Measurements from ENCODE around the gene ATP5F1E. TPM values are rescaled to one million over a fixed set of nuclear protein-coding genes. Genes with fewer than 3 reads are reported as not detected.
"Not testable (repeated sequence)": the region's sequence is repeated elsewhere in the genome, so short reads cannot be mapped to it uniquely, and the experiment has no call there.

ATP5F1E gene
- total RNA-seq, 1 donor from 2014 or later = 80.0 TPM

- DNase-seq (ENCODE audit: low read depth in 2 of 2) = peak in 1 of 2 donors; percentile 60
These were observed 11.1 kb downstream of the ATP5F1E start for GRCh38 chr20:59020938-59021551.

- DNase-seq (ENCODE audit: low read depth in 2 of 2) = no peak
These were observed 12.9 kb downstream of the ATP5F1E start, which contains the start of gene TUBB1 for GRCh38 chr20:59019217-59019616. Gene TUBB1, plus strand, starts transcription at chr20:59019429. Its CDS starts 94 bp downstream, at chr20:59019523.

GRCh38 chr20:59018817-59019216, 13.3 kb downstream of the ATP5F1E start:
- DNase-seq (ENCODE audit: low read depth in 2 of 2) = no peak

GRCh38 chr20:59017493-59018231, 14.5 kb downstream of the ATP5F1E start:
- no peak for DNase-seq (ENCODE audit: low read depth in 2 of 2)

- peak in 1 of 2 donors; percentile 33 for DNase-seq (ENCODE audit: low read depth in 2 of 2)
These were observed 15.2 kb downstream of the ATP5F1E start for GRCh38 chr20:59016795-59017492.

- DNase-seq (ENCODE audit: low read depth in 2 of 2) = no peak
These were observed 16.1 kb downstream of the ATP5F1E start for GRCh38 chr20:59015812-59016711.

- DNase-seq (ENCODE audit: low read depth in 2 of 2) = no peak
These were observed 16.7 kb downstream of the ATP5F1E start for GRCh38 chr20:59015411-59015810.

GRCh38 chr20:59014680-59015389, 17.3 kb downstream of the ATP5F1E start:
- DNase-seq (ENCODE audit: low read depth in 2 of 2) = no peak

GRCh38 chr20:59013959-59014608, 18.1 kb downstream of the ATP5F1E start:
- peak in 1 of 2 donors; percentile 50 for DNase-seq (ENCODE audit: low read depth in 2 of 2)

GRCh38 chr20:59013031-59013951, 18.8 kb downstream of the ATP5F1E start:
- no peak for DNase-seq (ENCODE audit: low read depth in 2 of 2)

GRCh38 chr20:59011874-59012157, 20.3 kb downstream of the ATP5F1E start:
- not testable (repeated sequence) for DNase-seq (ENCODE audit: low read depth in 2 of 2)

GRCh38 chr20:59010995-59011873, 20.9 kb downstream of the ATP5F1E start:
- peak; percentile 97 for DNase-seq (ENCODE audit: low read depth in 2 of 2)

GRCh38 chr20:59010321-59010994, 21.7 kb downstream of the ATP5F1E start:
- DNase-seq (ENCODE audit: low read depth in 2 of 2) = peak; percentile 58 to 68

GRCh38 chr20:59008715-59009336, 23.3 kb downstream of the ATP5F1E start:
- DNase-seq (ENCODE audit: low read depth in 2 of 2) = no peak

- DNase-seq (ENCODE audit: low read depth in 2 of 2) = peak in 1 of 2 donors; percentile 67
These were observed 24.2 kb downstream of the ATP5F1E start for GRCh38 chr20:59007665-59008511.
